Stomach (tissue), 4 donors: ENCODE measurements around the gene TTC39B.

ENCODE experiments used
- CTCF ChIP-seq, 7 experiments: fragments of 450-650 bp in 4 of 7; fragments of 200-600 bp in 3 of 7; sonication (generic) in 3 of 7; IDR thresholded peaks; one replicate each; pipeline ENCODE4 v1.5.1; 2016 to 2019; ENCODE audit warnings: antibody characterized with exemption in 7 of 7, control low read depth in 2 of 7, mild to moderate bottlenecking in 1 of 7
- EP300 ChIP-seq: sonication (generic); formaldehyde crosslinking; IDR thresholded peaks from one replicate; pipeline ENCODE4 v1.6.1; 2017; ENCODE audit warnings: antibody characterized with exemption
- POLR2A ChIP-seq, 4 donors: fragments of 450-650 bp; IDR thresholded peaks; one replicate each; pipeline ENCODE4 v1.6.1; 2016; ENCODE audit warnings: antibody characterized with exemption in 4 of 4, control low read depth in 2 of 4, mild to moderate bottlenecking in 1 of 4, moderate library complexity in 1 of 4
- POLR2AphosphoS5 ChIP-seq, 3 donors: sonication (generic); formaldehyde crosslinking; IDR thresholded peaks; one replicate each; pipeline ENCODE4 v1.6.1; 2016; ENCODE audit warnings: antibody characterized with exemption in 3 of 3

- TF ChIP-seq CTCF (IDR thresholded peaks at IDR 0.05): no peak
- no peak for TF ChIP-seq POLR2A (IDR thresholded peaks at IDR 0.05)
- no peak for TF ChIP-seq POLR2AphosphoS5 (IDR thresholded peaks at IDR 0.05)
- no peak for TF ChIP-seq EP300
Observed at GRCh38 chr9:15213249-15213648, 93.8 kb downstream of the TTC39B start.
